ENCODE results near the gene SLC9A8. TPM values are rescaled to one million over a fixed set of nuclear protein-coding genes. Genes with fewer than 3 reads are reported as not detected.

Gene SLC9A8
- total and polyA plus RNA-seq, 2 donors (not counting 3 experiments of a cell fraction or from before 2014, with no cell fraction given), result 5.1 to 14.4 TPM

DNA sequence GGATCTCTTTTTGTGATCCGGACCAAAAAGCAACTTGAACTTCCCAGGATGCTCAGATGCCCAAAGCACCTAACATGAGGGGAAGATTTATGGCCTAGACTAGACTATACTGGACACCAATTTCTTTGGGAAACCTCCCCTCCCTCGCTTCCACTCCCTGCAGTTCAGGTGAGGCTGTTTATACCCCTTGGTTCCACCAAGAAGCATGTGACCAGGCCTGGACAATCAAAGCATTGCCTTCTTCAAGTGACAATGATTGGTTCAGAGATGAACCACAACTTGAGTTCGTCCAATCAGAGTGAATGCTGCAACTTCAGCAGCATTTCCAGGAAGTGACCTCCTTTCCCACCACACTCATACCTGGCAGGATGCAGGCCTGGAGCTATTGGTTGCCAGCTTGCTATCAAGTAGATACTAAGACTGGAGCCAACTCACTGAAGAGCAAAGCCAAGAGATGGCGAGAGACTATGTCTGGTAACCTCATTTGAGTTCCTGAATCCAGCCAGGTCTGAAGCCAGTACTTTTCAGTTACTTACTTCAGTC lies 45.6 kb upstream of the SLC9A8 start:
- Histone ChIP-seq H3K9ac (replicated peaks; ENCODE audit: extremely low read depth, insufficient read depth, low read length) (no peak overlapping the region), H3K4me3 (replicated peaks in 1 of 3; ENCODE audit: insufficient read depth in 1 of 3, low read depth in 1 of 3, low read length in 3 of 3) (no peak overlapping the region), H3K4me2 (ENCODE audit: insufficient read depth, low read length) (no peak overlapping the region), H3K79me2 (ENCODE audit: control insufficient read depth, insufficient read depth, low read length) (no peaks in the 10 kb centered on the region), H3K9me1 (replicated peaks; ENCODE audit: control insufficient read depth, extremely low read depth, insufficient read depth, low read length) (no peaks in the 10 kb centered on the region), H4K20me1 (replicated peaks; ENCODE audit: control insufficient read depth, extremely low read depth, insufficient read depth, low read length) (no peaks in the 10 kb centered on the region), H3K27me3 (ENCODE audit: control insufficient read depth in 2 of 2, insufficient read depth in 2 of 2, low read length in 2 of 2) (no peaks in the 10 kb centered on the region), H3K4me1 (ENCODE audit: control insufficient read depth, extremely low read depth, insufficient read depth, low read length) (peaks cover 17% of the 10 kb centered on the region), H2AFZ (ENCODE audit: low read depth, low read length) (no peak overlapping the region), H3K36me3 (ENCODE audit: control insufficient read depth in 2 of 2, extremely low read depth in 1 of 2, insufficient read depth in 2 of 2, low read length in 2 of 2) (no peaks in the 10 kb centered on the region), H3K9me3 (replicated peaks; ENCODE audit: control insufficient read depth, insufficient read depth, low read length) (no peaks in the 10 kb centered on the region), H3K27ac (ENCODE audit: insufficient read depth, low read depth, low read length) (no peak overlapping the region)
- intact Hi-C loops (cut with micrococcal nuclease), result no loop called here
- dilution Hi-C loops (cut with MboI; ENCODE audit: extremely low pct_ligation_motif_present, low sequenced_read_pairs), result no loop called here
- no peak for FAIRE-seq
- BruUV-seq (replicated peaks), result no TSS peak
- TF ChIP-seq JUN (IDR thresholded peaks at IDR 0.05; ENCODE audit: borderline replicate concordance, insufficient read depth, insufficient read length, low read depth) (no peak), FOS (IDR thresholded peaks at IDR 0.05; ENCODE audit: borderline replicate concordance, insufficient read depth, low read length) (no peak), POLR2A (IDR thresholded peaks at IDR 0.05; ENCODE audit: low read depth, low read length) (no peak), POLR2AphosphoS5 (IDR thresholded peaks at IDR 0.05; ENCODE audit: insufficient read depth, low read depth, low read length) (no peak), GATA2 (IDR thresholded peaks at IDR 0.05; ENCODE audit: insufficient read depth, insufficient read length, low read depth, low read length) (no peak), EZH2 (IDR thresholded peaks at IDR 0.05; ENCODE audit: borderline replicate concordance, low read depth, low read length, severe bottlenecking) (no peak), MYC (IDR thresholded peaks at IDR 0.05; ENCODE audit: low read depth, low read length) (no peak)
- TF ChIP-seq, protein P1, sequence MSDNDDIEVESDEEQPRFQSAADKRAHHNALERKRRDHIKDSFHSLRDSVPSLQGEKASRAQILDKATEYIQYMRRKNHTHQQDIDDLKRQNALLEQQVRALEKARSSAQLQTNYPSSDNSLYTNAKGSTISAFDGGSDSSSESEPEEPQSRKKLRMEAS (IDR thresholded peaks at IDR 0.05; ENCODE audit: insufficient read depth, insufficient read length), result no peak
- TF ChIP-seq, protein P2, sequence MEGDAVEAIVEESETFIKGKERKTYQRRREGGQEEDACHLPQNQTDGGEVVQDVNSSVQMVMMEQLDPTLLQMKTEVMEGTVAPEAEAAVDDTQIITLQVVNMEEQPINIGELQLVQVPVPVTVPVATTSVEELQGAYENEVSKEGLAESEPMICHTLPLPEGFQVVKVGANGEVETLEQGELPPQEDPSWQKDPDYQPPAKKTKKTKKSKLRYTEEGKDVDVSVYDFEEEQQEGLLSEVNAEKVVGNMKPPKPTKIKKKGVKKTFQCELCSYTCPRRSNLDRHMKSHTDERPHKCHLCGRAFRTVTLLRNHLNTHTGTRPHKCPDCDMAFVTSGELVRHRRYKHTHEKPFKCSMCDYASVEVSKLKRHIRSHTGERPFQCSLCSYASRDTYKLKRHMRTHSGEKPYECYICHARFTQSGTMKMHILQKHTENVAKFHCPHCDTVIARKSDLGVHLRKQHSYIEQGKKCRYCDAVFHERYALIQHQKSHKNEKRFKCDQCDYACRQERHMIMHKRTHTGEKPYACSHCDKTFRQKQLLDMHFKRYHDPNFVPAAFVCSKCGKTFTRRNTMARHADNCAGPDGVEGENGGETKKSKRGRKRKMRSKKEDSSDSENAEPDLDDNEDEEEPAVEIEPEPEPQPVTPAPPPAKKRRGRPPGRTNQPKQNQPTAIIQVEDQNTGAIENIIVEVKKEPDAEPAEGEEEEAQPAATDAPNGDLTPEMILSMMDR (IDR thresholded peaks at IDR 0.05; ENCODE audit: extremely low read depth in 1 of 2, insufficient read depth in 1 of 2, low read depth in 1 of 2, low read length in 2 of 2), result no peak
- no peak for DNase-seq (ENCODE audit: low read depth, low spot score)
- POLR2A ChIA-PET, result no interaction called here
- CTCF ChIA-PET, result no interaction called here

All from endothelial cell of umbilical vein (primary cell).